ENCODE measurements around the gene GLIS1. TPM values are rescaled to one million over a fixed set of nuclear protein-coding genes. Genes with fewer than 3 reads are reported as not detected.
A peak's percentile ranks its signal among the peaks of the same experiment; 100 is the strongest.

Gene GLIS1
- polyA plus RNA-seq, 3 donors = 2.2 to 4.8 (median 3.2) TPM

DNA sequence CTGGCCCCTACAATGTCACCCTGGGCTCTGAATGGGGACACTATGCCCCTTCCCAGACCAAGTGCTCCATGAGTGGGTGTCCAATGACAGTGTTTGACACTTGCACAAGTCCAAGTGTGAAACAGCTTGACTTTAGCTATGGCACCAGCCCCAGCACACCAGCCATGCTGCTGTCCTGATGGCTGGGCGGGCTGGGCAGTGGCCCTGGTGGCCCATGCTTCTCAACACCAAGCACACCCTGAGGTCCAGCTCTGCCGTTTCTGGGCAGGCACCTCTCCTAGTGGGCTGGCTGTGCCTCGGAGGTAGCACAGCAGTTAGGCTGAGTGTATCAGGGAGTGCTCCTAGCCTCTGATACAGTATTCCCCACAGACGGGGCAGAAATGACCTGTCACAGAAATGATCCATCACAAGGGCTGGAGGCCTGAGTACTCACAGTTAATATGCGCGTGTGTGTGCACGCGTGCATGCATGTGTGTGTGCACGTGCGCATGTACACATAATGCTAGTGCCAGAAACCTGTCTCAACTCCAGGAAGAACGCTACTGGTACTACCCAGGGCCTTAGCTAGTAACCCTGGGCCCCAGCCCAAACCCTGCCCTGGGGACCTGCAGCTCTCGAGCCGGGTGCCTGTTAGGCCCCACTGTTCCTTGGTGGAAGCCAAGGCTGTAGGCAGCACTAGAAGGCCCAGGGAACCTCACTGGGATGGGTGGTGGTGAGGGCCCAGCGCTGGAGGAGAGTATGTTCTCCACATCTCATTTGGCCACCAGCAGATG, 145.8 kb downstream of the GLIS1 start:
- DNase-seq (ENCODE audit: extremely low read depth in 1 of 11, low read depth in 9 of 11, low spot score in 4 of 11) = no peak

DNA sequence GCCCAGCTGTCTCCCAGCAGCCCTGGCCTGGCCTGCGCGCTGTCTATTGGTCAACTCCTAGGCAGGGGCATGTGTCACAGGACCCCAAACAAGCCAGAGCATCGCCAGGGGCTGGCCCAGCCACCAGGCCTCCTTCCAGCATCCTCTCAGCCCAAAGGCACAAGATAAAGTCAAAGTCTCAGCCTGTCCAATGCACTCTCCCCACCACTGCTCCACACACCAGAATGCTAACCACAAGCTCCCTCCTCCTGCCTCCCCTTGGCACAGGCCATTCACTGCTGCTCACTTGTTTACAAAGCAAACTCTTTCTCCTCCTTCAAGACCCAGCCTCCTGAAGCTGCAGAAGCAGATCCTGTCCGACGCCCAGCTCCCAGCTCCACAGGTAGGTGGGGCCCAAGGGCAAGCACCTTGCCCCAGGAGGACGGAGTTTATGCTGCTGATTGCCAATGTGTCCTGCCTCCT, 146.4 kb downstream of the GLIS1 start:
- no peak for DNase-seq (ENCODE audit: extremely low read depth in 1 of 11, low read depth in 9 of 11, low spot score in 4 of 11)

DNA sequence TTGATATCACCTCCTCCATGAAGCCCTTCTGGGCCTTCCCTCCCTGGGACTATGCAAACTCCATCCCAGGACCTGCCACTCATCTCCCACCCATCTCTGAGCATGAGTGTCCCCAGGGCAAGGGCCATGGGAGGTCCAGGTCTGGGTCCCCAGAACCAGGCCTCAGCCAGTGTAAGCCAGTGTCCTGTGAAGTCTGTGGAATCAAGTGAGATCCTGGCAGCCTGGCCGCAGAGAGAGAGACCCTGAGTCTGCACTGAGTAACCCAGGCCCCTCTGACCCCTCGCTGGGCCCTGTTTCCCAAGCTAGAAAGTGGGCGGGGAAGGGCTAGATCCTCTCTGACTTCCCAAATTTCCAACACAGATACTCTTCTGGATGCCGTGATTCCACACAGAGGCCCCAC, 147.0 kb downstream of the GLIS1 start:
- no peak for DNase-seq (ENCODE audit: extremely low read depth in 1 of 11, low read depth in 9 of 11, low spot score in 4 of 11)

DNA sequence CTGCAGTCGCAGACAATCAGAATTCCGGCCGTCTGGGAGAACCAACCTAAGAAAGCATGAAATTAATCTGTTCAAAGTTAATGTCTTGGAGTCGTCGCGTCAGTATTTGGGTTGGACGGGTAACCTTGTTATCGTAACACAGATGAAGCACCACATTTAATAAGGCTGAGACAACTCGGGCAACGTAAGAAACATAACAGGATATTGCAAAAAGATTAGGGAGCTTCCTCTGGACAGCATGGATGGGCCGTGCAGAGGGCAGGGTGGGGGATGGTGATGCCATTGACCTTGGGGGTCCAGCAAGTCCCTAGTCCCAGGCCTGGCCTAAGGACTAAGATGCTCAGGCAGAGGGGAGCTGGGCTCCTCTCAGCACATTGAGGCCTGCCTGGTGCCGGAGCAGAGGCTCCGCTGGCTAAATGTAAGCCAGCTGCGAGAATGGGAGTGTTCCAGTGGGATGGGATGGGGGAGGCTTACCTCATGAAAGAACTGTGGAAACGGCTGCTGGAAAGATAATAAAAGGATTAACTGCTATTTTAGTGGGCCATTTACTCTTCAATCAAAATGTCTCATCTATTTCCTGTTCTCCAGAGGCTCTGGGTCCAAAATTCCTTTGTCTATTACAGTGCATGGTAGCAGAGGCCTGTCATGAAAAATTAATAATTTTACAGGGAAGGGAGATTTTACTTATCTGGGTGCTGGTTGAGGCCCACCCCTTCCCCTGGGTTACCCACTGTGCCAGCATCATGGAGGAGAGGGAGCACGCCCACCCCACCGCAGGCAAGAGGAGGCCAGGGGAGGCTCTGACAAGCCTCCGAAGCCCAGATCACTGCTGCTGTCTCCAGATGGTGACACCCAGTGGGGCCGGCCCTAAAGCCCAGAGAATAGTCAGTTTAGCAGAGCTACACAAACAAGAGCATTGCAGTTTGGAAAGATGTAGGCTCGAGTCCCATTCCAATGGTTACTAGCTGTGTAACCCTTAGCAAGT, 148.1 kb downstream of the GLIS1 start:
- peak in 3 of 11 donors; percentile 70 to 74 (median 72) for DNase-seq (ENCODE audit: extremely low read depth in 1 of 11, low read depth in 9 of 11, low spot score in 4 of 11)

DNA sequence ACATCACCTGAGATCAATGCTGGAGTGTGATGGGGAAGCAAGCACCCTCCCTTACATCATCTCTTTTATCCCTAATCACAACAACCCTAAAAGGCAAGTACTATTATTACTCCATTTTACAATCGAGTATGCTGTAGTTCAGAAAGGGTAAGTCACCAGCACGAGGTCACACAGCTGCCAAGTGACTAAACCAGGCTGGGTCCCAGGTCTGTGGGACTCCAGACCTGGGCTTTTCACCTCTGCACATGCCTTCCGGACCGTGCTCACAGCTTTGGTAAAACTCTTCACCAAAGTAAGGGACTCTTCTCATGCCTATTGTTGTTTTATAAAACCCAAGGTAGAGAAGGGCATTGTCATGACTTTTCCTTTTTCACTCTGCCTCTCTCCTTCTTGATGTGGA, 148.9 kb downstream of the GLIS1 start:
- no peak for DNase-seq (ENCODE audit: extremely low read depth in 1 of 11, low read depth in 9 of 11, low spot score in 4 of 11)

DNA sequence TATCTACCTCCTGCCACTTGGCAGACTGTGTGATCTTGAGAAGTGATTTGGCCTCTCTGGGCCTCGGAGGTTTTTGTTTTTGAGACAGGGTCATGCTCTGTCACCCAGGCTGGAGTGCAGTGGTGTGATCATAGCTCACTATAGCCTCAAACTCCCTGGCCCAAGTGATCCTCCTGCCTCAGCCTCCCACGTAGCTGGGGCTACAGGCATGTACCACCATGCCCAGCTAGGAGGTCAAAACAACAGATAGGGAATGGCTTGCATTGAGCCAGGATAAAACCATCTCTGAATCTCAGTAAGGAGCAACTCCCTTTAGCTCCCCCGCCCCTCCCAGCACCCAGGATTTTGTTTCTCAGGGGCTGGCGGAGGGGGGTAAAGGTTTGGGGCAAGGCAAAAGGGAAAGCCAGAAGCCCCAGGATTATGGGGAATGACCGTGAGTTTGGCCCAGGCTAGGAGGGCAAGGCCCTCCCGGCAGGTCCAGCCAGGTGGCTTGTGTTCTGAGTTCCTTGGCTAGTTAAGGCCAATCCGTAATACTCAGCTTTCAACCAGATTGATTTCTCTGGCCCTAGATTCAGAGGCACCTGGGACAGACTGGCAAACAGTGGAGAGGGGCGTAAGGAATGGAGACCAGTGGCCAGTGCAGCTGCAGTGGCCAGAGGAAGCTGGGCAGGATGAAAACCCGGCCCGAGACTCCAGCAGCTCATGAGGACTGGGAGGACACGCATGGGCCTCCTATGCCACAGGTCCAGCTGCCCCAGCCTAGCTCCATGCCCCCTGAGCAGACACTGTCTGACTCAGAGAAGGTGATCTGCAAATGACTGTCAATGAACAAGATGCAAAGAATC, 149.7 kb downstream of the GLIS1 start:
- no peak for DNase-seq (ENCODE audit: extremely low read depth in 1 of 11, low read depth in 9 of 11, low spot score in 4 of 11)

DNA sequence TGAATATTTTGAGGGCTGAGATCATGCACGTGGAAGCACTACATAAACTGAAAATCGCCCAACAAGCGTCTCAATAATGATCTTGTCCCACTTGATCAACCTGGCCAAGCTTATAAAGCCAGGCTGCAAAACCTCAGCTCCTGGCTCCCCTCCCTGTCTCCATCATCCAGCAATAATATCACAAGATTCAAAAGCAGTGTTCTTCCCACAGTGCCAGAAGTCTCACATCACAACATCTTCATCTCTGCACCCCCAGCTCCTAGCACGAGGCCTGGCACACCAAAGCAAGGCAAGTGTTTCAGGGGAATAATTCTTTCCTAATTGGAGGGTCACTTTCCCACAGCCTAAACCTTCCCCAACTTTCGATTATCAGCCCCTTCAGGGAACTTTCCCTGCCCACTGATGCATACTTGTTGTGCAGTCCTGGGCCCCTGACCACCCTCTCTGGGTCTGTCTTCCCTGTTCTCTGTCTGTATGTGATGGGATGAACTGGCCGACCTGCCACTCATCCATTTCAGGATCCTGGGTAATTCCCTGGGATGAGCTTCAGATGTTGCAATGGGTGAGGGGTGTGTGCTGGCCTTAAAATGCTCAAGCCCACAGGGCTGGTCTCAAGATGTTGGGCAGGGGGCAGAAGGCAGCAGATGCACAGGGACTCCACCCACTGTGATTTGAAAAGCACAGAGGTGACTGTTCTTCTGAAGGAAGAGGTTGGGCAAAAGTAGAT, 150.7 kb downstream of the GLIS1 start:
- no peak for DNase-seq (ENCODE audit: extremely low read depth in 1 of 11, low read depth in 9 of 11, low spot score in 4 of 11)

DNA sequence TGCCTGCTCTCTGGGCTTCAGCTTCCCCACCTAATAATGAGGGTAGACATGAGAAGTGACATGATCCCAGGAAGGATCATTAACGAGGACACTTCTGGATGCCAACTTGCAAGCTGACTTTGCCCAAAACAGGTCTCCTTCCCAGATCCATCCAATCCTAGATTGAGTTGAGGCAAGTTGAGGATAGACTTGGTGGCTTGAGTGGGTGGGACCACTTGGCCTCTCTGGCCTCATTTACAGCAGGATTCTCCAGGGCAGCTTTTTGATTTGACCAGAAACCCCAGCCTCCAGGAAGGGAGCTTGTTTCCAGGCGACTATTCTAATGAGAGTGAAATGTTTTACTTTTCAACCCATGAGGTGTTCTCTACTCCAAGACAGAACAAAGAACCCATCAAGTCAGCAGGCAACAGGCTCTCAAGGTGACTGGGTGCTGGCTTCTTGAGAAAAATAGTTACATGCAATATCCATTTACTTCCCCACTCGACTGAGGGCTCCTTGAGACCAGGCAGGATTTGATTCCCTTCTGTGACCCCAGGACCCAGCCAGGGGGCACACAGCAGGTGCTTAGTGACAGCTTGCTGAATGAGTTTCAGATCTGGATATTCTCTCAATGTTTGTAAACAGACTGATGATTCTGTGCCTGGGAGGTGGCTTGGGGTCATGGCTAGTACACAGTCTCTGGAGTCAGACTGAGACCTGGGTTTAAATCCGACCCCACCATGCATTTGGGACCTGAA, 151.5 kb downstream of the GLIS1 start:
- no peak for DNase-seq (ENCODE audit: extremely low read depth in 1 of 11, low read depth in 9 of 11, low spot score in 4 of 11)

DNA sequence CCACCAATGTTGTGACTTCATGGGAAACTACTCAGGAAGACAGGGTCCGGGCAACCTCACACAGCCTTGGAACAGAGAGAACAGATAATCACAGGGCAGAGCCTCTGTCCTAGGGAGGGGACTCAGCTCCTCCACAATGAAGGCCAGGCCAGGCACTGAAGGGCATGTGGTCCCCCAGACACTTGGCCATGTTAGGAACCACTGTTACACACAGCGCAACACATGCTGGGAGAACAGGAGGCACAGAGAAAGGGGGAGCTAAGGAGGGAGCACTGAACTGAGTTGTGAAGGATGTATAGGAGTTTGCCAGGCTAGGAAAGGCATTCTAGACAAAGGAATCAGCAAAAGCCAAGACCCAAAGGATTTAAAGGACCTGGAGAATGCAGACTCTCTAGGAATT, 152.2 kb downstream of the GLIS1 start:
- DNase-seq (ENCODE audit: extremely low read depth in 1 of 11, low read depth in 9 of 11, low spot score in 4 of 11) = no peak

DNA sequence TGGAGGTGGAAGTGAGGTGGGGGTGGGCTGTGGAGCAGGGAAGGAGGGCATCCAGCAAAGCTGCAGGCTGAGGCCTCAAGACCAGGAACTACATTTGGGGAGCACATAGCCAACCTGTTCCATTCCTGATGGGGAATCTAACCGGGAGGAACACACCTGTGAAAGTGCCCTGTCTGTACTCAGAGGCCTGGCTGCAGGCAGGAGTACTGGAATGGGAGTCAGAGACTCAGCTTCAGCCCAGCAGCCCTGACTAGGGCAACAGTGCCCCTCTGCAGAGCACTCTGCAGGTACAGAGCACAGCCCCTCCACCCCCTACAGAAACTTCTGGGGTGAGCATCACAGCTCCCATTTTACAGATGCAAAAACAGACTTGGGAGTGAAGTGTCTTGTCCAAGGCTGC, 153.4 kb downstream of the GLIS1 start:
- DNase-seq (ENCODE audit: extremely low read depth in 1 of 11, low read depth in 9 of 11, low spot score in 4 of 11) = no peak

DNA sequence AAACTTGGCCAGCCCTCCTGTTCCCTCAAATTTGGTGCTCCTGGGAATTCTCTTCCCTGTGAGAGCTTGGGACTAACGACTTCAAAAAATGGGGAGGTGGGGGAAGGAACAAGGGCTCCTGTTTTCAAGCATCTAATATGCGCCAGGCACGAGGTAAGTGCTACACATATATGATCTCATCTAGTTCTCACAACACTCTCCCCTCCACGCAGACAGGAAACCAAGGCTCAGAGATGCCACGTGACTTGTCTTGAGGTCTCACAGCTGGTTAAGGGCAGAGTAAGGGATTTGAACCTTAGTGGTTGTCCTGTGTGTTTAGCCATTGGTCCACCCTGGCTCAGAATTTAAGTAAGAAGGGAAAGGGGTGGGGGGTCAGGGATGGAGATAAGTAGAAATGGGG, 153.8 kb downstream of the GLIS1 start:
- peak in 3 of 11 donors; percentile 71 to 73 (median 72) for DNase-seq (ENCODE audit: extremely low read depth in 1 of 11, low read depth in 9 of 11, low spot score in 4 of 11)

DNA sequence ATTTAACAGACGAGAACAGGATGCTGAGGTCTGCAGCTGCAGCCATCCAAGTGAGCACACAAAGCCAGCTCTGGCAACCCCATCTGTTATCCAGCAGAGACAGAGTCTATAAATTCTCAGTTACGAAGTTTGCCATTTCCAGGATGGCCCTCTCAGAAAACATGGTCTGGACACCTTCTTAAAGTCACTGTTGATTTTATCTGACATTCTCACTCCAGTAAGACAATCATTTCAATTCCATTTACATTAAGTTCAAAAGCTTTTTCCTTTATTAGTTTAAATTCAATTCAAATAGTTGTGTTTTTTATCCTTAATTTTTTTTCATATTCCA, 154.2 kb downstream of the GLIS1 start:
- DNase-seq (ENCODE audit: extremely low read depth in 1 of 11, low read depth in 9 of 11, low spot score in 4 of 11) = no peak

DNA sequence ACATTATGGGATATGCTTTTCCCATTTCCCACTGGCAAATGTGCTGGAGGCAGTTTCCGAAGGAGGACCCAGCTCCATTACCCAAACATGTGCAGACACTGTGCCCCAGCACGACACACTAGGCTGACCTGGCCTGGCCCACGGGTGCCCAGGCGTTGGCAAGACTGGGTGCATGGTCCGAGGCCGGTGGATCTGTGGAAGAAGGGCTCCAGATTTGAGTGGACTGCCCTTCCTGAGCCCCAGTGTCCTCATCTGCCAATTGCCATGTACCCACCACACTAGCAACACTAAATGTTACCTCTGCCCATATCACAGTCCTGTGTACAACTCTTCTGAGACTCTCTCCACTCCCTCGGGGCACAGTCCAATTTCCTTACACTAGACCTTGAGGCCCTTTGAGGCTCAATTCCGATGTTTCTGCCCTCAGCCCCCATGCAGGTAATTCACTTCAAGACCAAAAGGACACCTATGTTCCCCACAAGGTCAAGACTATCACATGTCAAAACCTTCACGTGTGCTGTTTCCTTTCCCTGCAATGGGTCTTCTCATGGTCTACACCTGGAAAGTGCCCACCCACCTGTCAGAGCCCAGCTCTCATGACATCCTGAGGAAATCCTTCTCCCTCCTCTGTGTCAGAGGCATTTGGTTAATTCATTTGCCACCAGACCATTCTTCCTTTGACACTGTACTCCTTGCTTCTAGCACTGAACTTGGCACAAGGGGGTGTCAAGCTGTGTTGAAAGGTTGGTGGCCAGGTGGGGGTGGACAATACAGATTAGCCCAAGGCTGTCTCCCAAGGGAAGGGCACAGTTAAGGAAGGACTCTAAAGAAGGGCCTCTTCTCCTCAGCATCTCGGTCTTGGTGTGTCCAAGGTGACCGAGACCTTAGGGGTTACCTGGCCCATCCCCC, 154.8 kb downstream of the GLIS1 start:
- no peak for DNase-seq (ENCODE audit: extremely low read depth in 1 of 11, low read depth in 9 of 11, low spot score in 4 of 11)

DNA sequence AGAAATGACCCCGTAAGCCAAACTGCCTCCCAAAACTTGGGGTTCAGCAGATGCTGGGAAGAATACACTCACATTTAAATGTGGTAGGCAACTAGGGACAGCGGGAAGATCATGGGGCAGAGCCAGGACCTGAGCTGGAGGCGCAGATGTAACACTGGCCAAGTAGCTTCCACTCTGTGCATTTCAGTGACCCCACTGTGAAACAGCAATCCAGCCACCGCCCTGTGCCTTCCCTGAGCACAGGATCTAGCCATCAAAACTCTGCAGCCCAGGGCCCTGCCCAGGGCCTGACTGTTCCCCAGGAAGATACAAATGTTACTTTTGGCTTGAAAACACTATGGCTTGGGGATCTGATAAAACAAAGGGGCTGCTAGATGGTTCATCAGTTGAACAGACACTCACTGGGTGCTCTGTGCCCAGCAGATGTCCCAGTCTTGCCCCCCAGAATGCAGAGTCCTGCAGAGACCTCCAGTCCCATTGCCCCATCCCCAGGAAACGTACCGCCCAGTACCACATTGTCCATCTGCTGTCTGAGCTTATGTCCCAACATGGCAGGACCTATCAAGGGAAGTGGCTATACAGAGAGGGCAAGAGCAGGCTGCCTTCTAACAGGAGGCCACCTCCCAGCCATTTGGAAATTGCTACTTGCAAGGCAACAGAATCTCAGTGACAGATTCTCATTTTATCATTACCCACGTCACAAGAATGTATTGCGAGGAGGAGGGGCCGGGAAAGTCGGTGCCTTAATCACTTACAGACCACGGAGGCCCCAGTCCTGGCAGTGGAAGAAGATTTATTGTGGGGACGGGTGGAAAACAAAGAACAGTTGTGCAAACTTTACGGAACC, 155.7 kb downstream of the GLIS1 start:
- DNase-seq (ENCODE audit: extremely low read depth in 1 of 11, low read depth in 9 of 11, low spot score in 4 of 11) = no peak

DNA sequence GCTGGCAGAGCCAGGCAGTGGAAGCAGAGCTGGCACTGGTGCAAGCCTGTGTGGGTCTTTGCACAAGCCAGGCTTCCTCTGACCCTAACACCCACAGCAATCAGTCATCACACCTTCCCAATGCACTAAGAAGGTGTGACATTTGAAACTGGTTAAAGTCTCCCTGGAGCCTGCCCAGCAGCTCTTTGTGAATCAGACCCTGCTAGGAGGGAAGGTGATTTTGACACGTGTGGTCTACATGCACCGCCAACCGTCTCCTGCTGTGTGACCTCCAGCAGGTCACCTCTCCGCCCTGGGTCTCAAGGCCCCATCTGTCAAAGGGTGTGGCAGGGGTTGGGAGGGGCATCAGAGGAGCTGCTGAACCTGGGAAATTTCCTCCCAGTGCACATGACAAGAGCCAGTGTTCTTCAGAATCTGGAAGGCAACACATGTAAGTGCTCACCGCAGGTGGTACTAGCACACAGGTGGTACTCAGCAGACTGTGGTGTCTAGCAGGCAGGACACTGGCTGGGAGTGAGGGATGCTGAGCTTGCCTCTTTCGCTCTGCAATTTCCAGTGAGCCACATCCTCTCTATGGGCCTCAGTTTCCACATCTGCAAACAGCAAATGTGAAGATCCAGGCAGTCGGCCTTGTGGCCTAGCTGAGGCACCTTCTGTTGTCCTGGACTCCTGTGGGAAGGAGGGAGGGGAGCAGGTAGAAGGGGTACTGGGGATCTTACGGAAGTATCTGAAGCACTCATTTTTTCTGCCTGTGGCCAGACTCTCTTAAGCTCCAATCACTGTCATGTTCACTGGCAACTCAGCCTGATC, 156.5 kb downstream of the GLIS1 start:
- no peak for DNase-seq (ENCODE audit: extremely low read depth in 1 of 11, low read depth in 9 of 11, low spot score in 4 of 11)
